Activated CD4-positive, alpha-beta T cell treated with anti-CD3 and anti-CD28 coated beads, Interleukin-2, amount 50 U/mL, for 24 hours (primary cell): ENCODE data around the gene CCL19.

ENCODE experiments used
- DNase-seq, 2 donors: peaks; one replicate each; pipeline ENCODE4 v3.0.0-alpha.2; 2020; ENCODE audit warnings: low read depth in 1 of 2, low spot score in 1 of 2

CCL19 gene

DNA sequence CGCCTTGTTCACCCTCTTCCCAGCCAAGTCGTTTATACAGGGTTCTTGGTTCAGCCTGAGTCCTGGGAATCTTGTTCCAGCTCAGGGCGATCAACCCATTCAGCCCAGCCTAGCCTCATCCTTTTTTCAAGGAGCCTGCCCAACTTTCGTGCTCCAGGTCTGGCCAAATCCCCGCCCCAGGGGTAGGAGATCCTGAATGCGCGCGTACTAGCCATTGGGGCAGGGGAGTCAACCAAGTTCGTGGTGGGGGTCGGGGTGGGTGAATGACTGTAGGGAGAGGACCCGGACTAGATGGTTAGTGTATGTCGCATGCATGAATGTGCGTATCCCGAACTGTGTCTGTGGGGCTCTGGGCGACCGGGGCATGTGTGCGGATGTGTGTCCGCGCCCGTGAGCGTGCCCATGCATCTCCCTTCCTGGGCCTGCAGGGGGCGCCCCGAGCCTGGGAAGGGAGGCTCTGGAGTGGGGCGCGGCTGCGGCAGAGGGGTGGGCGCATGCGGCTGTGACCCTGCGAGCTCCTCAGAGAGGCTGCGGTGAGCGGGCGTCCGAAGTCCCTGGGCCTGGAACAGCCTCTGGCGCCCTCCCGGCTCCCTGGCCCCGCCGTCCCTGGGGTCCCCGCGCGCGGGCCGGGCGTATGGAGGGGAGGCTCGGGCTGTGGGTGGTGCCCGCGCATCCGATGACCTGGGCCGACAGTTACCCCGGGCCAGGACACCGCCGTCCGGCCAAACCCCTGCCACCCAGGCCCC, 10.1 kb upstream of the CCL19 start:
- DNase-seq, result peak; percentile 59 to 63

DNA sequence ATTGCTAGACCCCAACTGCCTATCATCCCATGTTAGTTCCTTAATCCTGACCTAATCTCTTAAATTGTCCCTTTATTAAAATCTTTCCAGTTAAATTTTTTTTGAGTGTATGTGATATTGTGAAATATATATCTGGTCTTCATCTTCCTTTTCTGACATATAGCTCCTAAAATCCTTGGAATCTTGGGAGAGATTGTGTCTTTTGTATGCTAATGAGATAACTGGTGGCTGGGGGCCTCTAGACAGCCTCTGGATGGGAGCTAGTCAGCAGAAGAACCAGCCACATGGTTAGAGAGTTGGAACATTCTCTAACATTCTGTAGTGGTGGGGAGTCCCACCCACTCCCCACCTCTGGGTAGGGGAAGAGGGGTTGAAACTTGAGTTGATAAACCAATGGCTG, 3.7 kb upstream of the CCL19 start:
- DNase-seq, result no peak

DNA sequence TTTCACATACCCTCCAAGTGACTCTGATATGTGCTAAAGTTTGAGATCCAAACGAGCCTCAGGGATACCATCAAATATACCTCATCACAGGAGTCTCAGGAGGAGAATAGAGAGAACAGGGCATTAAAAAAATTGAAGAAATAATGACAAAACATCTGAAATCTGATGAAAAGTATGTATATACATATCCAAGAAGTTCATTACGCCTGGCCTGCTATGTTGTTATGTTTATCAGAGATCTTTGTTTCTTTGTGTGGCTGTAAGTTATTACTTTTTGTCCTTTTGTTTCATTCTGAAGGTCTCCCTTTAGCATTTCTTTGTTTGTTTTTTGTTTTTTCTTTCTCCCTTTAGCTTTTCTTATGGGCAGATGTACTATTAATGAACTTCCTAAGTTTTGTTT, 2.5 kb upstream of the CCL19 start:
- no peak for DNase-seq

DNA sequence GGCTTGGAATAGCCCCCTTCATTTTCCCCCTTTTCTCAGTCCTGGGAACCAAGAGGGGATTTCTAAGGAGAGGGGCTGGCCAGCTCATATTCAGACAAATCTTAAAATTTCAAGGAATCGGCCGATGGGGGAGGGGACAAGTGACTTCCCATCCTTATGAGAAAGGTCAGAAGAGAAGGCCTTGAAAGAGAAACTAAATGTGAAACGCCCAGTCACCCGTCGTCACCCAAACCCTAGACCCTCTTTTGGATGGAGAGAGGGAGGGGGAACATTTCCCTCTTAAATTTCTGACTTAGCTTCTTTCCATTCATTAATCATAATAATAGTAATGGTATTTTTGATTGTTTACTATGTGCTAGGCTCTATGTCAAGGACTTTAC, 850 bp upstream of the CCL19 start:
- no peak for DNase-seq

DNA sequence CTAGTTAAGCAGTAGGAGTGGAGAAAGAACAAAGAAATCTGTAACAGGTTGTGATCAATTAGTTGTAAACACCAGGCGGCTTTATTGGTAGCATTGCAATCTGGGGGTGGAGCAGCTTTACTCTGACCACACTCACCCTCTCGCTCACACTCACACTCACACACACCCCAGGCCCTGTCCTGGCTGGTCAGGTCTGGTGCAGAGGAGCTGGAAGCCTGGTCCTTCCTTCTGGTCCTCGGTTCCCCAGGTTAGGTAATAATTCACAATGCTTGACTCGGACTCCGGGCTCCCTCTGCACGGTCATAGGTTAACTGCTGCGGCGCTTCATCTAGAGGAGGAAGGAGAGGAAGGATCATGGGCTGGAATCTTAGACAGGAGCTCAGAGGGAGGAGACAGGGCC, 1.6 kb downstream of the CCL19 start:
- no peak for DNase-seq

DNA sequence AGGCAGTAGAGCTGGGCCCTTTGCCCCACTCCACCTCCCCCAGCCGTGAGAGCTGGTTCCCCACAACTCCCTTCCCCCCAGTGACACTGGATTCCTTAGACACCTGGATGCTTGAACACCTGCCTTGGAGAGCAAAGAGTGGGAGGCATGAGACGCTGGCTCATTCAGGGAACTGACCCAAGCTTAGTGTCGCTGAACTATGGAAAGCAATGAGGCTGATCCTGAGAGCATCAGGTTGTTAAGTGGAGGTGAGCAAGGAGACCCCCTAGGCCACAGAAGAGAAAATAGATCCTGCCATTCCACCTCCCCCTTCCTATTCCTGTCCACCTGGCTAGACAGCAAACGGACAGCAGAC, 2.0 kb downstream of the CCL19 start:
- no peak for DNase-seq

DNA sequence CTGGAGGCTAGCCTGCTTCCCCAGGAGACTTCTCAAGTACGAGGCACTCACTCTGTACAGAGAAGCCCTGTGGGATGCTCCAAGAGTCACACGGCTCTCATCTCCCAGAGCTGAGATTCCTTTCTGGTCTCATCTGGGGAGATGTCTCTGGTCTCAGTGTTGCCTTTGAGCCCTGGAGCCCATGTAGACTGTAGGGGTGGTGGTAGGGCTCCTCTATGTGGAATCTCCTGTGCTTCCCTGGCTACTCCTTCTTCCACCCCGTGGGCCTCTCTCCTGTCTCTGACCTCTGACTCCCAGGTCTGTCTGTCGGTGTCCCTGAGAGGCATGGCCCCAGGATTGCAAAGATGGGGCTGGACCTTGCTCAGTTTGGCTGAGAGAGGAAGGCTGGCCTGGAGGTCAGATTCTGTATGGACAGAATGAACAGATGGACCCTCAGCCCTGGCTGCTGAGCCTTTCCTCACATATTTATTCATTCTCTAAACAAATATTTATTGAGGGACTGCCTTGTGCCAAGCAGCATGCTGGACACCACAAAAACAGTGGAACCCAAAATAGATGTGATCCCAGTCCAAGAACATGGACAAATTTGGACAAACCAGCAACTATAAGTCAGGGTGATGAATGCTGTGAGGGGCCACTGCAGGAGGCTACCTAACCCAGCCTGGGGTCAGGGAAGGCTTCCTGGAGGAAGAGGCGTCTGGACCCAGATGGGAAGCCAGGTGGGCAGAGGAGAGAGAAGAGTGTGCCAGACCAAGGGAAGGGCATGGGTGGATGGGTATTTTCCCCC, 2.6 kb downstream of the CCL19 start:
- DNase-seq, result no peak

DNA sequence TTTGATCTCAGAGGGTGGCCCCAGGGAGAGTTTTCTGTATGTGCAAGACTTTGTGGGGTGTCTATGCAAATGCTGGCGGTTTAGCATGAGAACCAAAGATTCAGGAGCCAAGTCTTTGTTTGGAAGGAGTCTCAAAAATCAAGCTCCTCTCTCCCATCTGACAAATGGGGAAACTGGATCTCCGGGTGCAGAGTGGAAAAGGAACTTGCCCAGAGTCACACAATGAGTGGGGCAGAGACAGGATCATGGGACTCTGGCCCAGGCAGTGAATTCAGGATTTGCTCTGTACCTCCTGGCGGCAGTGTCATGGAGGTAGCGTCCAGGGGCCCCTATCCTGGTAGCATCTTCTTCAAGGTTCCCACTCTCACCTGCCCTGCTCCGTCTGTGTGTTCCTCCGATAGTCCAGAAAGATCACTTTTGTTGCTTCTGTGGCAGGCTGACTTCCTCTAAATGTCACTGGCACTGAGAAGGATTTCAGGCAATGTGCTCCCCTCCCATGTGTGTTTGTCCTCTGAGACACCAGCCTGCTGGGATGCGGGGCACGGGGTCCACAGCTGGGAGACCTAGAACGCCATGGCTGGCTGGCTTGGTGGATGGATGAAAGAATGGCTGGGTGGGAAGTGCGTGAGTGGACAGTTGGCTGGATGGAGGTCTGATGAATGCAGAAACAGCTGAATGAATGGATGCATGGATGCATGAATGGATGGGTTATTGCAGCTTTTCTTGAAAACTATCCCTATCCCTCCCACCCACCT, 3.6 kb downstream of the CCL19 start:
- DNase-seq, result no peak

DNA sequence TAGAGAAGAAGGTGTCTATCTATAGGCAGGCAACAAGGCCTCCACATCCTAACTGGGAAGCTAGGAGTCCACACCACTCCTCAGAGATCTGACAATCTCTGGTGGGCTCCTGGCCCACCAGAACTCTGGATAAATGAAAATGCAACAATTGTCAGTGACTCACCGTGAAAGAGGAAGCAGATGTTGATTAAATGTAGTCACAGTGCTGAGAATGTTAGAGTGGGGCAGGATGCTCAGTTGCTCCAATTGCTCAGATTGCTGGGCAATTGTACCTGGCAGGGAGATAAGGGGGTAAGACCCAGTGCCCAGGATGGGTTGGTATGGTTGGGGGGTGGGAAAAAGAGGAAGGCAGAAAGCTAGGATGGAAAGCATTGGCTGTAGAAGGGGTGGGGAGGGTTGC, 4.3 kb downstream of the CCL19 start:
- DNase-seq, result no peak

DNA sequence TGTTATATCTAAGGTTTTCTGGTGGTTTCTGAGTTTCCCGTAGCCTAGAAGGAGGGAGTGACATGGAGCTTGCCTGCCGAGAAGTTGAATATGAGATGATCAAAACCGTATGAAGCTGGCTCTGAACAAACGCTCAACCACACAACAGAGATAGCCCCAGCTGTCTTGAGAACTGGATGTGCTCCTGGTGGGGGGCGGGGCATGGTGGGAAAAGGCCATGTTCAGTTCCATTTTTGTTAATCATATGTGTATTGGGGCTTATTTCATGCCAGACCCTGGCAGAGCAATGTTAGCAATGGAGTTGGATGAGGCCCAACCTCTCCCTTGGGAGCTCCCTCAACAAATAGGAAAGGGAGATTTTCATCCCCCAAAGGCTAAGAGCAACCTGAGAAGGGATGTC, 4.8 kb downstream of the CCL19 start:
- no peak for DNase-seq

DNA sequence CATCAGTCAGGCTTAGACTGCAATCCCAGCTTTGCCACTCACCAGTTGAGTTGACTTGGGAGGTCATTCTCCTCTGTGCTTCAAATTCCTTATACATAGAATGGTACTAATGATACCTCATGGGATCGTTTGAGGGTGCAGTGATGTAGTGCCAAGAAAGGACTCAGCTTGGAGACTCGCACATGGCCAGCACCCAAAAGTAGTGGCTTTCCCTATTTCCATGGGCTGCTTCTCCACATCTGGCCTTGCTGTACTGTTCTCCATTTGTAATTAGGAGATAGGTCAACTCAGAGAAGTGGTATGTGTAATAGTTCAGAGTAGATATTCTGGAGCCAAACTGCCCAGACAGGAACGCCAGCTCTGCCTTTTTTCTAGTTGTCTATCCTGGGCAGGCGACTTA, 5.5 kb downstream of the CCL19 start:
- no peak for DNase-seq

DNA sequence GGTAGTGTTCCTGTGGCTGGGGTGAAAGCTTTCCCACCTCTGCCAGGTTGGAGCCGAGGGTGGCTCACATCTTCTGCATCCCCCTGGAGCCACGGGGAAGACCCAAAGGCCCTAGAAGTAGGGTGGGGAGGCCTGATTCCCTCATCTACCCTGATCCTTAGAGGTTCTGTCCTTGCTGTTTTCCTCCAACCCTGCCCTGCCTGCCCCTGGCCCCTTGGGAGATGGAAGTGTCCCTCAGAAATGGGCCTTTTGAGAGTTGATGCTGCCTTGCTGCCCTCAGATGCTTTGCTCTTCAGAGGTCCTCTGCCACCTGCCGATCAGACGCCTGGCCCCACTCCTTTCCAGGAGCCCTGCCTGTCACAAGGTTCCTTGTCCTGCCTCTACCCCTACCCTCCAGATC, 6.3 kb downstream of the CCL19 start:
- no peak for DNase-seq

DNA sequence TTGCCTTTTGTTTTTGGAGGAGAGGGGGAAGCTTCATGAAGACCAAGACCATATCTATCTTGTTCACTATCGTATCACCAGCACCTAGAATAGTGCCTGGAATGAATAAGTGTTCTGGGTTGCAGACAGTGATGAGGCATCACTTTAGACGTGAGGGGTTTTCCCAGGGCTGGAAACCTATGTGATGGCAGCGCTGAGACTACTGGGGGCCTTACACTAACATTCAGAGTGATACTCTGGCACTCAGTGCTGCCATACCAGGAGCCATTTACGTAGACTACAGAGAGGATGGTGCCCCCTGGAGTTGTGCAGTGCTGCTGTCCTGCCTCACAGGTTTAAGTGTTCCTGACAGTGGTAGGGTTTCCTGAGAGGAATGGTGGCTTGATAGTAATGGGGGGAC, 6.9 kb downstream of the CCL19 start:
- DNase-seq, result peak in 1 of 2 donors; percentile 24

DNA sequence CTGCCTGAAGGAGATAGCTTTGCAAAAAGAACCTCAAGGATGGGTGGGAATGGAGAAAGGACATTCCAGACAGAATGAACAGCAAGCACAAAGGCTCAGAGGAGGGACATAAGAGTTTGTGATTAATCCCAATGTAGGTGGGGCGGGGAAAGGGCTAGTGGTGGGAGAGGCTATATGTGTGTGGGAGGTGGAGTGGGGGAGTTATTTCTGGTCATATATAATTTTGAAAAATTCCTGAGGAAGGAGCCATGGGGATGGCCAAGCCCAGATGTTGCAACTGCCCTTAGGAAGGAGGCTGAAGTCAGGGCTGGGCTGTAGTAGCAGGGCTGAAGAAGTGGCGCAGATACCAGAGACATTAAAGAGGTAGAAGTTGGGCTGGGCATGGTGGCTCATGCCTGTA, 15.2 kb downstream of the CCL19 start:
- DNase-seq, result no peak

DNA sequence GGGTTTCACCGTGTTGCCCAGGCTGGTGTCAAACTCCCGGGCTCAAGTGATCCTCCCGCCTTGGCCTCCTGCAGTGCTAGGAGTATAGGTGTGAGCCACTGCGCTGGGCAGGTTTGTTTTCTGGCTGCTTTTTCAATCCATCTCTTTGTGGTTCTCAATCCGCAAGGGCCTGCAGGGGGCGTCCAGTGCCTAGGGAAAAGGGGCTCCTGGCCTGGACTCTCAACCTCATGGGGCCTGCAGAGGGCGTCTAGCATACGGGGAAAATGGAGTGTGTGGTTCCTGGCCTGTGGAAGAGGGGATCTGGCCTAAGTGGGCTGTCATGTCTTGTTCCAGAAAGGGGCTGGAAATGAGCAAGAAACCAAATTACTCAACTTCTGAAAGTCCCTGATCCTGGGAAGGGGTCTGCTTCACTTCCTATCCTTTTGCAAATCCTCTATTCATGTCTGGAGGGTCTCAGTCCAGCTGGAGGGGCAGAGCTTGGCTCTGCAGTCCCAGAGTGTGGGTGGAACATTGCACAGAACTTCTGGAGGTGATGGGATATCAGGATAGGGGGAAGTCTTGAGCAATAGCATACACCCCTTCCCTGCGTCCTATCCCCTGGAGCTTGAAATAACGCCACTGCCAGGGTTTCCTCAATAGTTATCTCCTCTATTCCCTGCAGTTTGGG, 15.9 kb downstream of the CCL19 start:
- peak; percentile 16 to 47 for DNase-seq

DNA sequence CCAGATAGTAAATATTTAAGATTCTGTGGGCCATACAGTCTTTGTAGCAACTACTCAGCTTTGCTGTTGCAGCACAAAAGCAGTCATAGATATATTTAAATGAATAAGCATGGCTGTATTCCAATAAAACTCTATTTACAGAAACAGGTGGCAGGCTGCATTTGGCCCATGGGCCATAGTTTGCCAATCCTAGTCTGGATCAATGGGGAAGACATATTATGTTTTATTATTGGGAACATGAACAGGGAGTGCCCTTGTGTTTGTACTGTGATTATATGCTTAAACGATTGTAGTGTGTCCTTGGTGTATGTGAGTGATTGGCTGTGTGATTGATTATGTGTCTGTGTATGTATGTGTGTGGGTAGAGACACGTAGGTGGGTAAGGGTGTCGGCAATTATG, 16.6 kb downstream of the CCL19 start:
- DNase-seq, result no peak

DNA sequence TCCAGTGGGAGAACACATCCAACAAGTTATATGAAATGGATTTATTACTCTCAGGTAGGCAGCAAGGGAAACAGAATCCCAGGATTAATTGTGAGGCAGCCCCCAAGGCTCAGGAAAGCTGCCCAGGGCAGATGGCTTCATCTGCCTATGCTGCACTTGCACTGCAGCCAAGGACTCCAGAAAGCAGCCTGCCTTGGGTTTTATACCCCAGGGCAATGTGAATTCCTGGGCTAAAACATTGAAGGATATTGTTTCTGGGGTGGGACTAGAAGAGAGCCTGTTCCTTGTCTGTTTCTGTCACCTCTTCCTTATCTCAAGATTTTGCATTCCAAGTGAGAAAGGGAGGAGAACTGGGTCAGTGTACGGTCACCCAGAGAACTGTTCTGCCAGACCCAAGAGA, 19.8 kb downstream of the CCL19 start:
- no peak for DNase-seq

DNA sequence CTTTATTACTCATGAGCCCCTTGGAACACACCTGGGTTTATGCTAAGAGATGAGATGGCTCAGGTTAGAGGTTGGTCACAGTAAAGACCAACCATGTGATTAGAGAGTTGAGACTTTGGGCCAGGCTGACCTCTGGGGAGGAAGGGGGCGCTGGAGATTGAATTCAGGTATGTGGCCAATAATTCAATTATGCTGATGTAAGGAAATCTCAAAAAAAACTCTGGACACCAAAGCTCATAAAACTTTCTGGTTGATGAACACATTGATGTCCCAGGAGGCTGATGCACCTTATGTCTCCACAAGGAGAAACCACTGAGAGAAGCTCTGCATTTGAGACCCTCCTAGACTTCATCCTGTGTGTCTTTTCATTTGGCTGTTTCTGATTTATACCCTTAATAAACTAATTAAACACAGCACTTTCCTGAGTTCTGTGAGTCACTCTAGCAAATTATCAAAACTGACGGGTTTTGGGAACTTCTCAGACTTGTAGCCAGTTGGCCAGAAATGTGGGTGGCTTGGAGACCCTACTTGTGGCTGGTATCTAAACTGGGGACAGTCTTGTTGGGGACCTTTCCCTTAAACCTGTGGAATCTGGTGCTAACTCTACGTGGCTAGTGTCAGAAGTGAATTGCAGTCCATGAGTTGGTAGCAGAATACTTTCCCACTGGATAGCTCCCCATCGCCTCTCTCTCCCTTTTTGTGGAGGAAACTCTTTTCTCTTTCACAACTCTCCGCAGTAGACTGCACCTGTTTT, 21.1 kb downstream of the CCL19 start:
- DNase-seq, result no peak

DNA sequence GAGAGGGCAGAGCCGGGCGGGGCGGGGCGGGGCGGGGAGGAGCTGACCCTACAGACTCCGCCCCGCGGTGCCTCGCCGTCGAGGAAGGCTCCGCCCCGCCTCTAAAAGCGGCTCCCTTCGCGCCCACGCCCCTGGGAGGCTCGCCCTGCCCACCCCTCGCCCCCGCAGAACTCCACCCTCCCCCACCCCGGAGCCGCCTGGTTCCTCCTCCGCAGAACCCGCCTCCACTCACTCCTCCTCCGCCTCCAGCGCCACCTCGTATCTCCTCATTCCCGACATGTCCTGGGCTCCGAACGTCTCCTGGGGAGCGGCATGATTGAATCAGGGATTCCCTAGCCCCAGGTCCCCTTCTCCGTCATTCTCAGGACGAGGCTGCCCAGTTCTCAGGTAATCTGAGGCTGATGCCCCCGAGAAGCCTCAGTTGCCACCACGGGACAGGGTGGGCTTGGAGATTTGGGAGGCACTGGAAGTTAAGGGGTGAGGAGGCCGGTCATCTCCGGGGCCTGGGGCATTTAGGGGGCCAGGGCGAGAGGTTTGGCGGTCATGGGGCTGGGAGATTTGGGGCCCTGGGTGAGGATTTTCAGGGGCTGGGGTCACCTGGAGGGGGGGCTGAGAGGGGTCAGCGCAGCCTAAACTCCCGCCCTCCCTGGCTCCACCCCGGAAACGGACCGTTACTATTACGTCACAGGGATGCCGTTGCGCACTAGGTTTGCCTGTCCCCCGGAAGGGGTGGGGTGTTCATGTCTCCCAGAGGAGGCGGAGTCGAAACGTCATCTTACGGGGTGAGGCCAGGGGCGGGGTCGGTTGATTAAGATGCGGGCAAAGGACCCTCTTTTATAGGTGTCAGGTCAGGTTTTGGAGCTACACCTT, 25.5 kb downstream of the CCL19 start:
- DNase-seq, result peak; percentile 60 to 78

DNA sequence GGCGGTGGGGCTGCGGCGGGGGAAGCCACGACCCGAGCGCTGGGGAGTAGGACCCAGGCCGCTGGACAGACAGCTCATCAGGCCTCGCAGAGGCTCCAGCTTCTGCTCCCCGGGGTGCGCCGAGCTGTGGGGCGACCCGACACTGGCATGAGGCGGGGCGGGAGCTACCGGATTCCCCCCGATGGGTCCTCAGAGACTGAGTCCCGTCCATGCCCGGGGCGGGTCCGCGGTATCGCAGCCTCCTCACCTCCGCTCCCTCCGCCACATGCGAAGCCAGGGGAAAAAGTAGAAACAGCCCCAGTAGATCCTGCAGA, 26.1 kb downstream of the CCL19 start:
- DNase-seq, result no peak
